Lung (tissue), 12 donors: Measurements from ENCODE around the gene FAM229A. TPM values are rescaled to one million over a fixed set of nuclear protein-coding genes. Genes with fewer than 3 reads are reported as not detected.

Source experiments
- ATAC-seq: fragments of 200-7000 bp; cut with Tn5 transposase; one replicate; pipeline ENCODE4 v1.9.1; 2020; ENCODE audit warnings: moderate number of reproducible peaks; ENCODE audit not compliant: insufficient read depth, low FRiP score
- DNase-seq, 3 donors: peaks; one replicate each; pipeline ENCODE4 v3.0.0-alpha.2; 2013 to 2017
- H3K27ac ChIP-seq, 2 donors: one replicate each; pipeline ENCODE4 v1.5.1; 2013; ENCODE audit warnings: mild to moderate bottlenecking in 2 of 2, moderate library complexity in 2 of 2, control low read depth in 1 of 2, inconsistent platforms in 1 of 2, low read depth in 1 of 2, low read length in 1 of 2
- H3K27me3 ChIP-seq, 3 donors: one replicate each; pipeline ENCODE4 v1.5.1; 2013; ENCODE audit warnings: low read length in 2 of 3; ENCODE audit not compliant: control insufficient read depth in 3 of 3, insufficient read depth in 3 of 3
- H3K36me3 ChIP-seq, 4 donors: one replicate each; pipeline ENCODE4 v1.5.1; 2013; ENCODE audit warnings: low read length in 4 of 4, mild to moderate bottlenecking in 1 of 4, moderate library complexity in 1 of 4; ENCODE audit not compliant: control insufficient read depth in 4 of 4, insufficient read depth in 4 of 4
- H3K4me1 ChIP-seq, 5 donors: one replicate each; pipeline ENCODE4 v1.5.1; 2013; ENCODE audit warnings: low read length in 5 of 5, mild to moderate bottlenecking in 2 of 5, moderate library complexity in 1 of 5; ENCODE audit not compliant: control insufficient read depth in 5 of 5, insufficient read depth in 5 of 5
- H3K4me3 ChIP-seq: one replicate; pipeline ENCODE4 v1.5.1; 2013; ENCODE audit warnings: mild to moderate bottlenecking, control low read depth, moderate library complexity
- H3K9ac ChIP-seq, 2 donors: one replicate each; pipeline ENCODE4 v1.5.1; 2013; ENCODE audit warnings: low read length in 2 of 2, control low read depth in 1 of 2; ENCODE audit not compliant: insufficient read depth in 1 of 2
- H3K9me3 ChIP-seq, 4 donors: one replicate each; pipeline ENCODE4 v1.5.1; 2013; ENCODE audit warnings: low read length in 3 of 4, mild to moderate bottlenecking in 1 of 4, moderate library complexity in 1 of 4; ENCODE audit not compliant: control insufficient read depth in 4 of 4, insufficient read depth in 3 of 4
- WGBS, 2 donors: extraction: QIAGEN DNeasy Blood & Tissue Kit; methylation state at CpG; one replicate each; pipeline ENCODE4 v1.1.7; 2013; 5-methylcytosine and 5-hydroxymethylcytosine counted together
- polyA plus RNA-seq, 2 donors: library from polyadenylated mRNA; stranded (reverse); fragments of 200-250 nt; gene quantifications; one replicate each; pipeline ENCODE4 v1.2.1, GENCODE V29; 2013
- total RNA-seq, 2 donors: library from RNA; depleted of rRNA in 1 of 2; stranded (reverse); fragments of >200 nt in 1 of 2; gene quantifications; one replicate each; pipeline ENCODE4 v1.2.1, GENCODE V29; 2014 to 2021
- TF ChIP-seq, protein P1 (sequence below): IDR thresholded peaks from 2 replicates; pipeline ENCODE4 v1.5.1; 2012; ENCODE audit warnings: mild to moderate bottlenecking; ENCODE audit errors: control extremely low read depth, extremely low read depth
- donor health status: control.
- donor health status: control.
- donor health status: Bipolar disorder and iron deficiency.
- donor health status: healthy.
- donor health status: DM: yes; HTN: yes; CAD: no.

The FAM229A gene
- total and polyA plus RNA-seq, 4 donors: 2.2 to 7.2 (median 5.1) TPM

- peaks cover 0 to 1% (median 0%) of the 10 kb centered on the region in 4 donors for H3K36me3 ChIP-seq
- TF ChIP-seq, protein P1, sequence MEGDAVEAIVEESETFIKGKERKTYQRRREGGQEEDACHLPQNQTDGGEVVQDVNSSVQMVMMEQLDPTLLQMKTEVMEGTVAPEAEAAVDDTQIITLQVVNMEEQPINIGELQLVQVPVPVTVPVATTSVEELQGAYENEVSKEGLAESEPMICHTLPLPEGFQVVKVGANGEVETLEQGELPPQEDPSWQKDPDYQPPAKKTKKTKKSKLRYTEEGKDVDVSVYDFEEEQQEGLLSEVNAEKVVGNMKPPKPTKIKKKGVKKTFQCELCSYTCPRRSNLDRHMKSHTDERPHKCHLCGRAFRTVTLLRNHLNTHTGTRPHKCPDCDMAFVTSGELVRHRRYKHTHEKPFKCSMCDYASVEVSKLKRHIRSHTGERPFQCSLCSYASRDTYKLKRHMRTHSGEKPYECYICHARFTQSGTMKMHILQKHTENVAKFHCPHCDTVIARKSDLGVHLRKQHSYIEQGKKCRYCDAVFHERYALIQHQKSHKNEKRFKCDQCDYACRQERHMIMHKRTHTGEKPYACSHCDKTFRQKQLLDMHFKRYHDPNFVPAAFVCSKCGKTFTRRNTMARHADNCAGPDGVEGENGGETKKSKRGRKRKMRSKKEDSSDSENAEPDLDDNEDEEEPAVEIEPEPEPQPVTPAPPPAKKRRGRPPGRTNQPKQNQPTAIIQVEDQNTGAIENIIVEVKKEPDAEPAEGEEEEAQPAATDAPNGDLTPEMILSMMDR: no peak
- ATAC-seq: no peak
- peak overlapping the region; percentile 89 to 95 for H3K27ac ChIP-seq
- 47 to 70% methylated on average over 8 of the region's 8 CpGs for WGBS, 2 donors
- H3K27me3 ChIP-seq: no peaks in the 10 kb centered on the region
- H3K9ac ChIP-seq: peak overlapping the region; percentile 63 to 73
- peak overlapping the region; percentile 52 for H3K4me3 ChIP-seq
- no peaks in the 10 kb centered on the region for H3K9me3 ChIP-seq
- DNase-seq: no peak
- peaks cover 13 to 36% (median 20%) of the 10 kb centered on the region in 5 donors for H3K4me1 ChIP-seq
Observed at GRCh38 chr1:32352239-32352745, 10.0 kb downstream of the FAM229A start.

DNA sequence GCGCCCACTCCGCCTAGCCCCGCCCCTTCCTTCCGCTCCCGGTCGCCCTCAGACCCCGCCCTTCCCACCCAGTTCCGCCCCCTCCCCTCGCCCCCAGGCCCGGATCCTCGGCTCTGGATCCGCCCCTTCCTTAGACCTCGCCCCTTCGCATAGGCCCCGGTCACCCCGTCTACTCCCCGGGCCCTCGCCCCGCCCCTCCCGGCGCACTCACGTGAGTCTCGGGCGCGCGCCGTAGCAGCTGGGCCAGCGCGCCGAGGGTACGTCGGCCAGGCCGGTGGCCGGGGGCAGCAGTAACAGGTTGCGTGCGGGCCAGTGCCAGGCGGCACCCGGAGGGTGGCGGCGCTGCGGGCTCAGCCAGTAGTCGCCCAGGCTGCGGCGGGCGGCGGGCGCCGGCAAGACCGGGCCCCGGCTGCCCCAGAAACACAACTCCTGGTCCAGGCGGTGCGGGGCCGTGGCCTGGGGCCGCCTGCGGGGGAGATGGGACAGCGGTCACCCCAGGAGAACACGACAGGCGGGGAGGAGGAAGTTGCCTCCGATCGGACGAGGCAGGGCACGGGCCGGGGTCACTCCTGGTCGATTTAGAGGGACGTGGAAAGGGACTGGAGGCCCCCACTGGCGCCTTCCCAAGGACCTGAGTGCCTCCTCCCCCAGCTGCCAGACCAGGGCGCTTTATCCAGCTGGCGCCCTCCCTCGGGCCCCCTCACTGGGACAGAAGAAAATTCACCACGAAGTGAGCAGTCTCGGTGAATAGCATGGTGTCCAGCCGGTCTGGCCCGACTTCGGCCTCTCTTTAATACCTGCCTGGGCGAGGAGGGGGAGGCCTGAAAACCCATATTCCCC is 10.7 kb downstream of the FAM229A start:
- 3% methylated on average over 51 to 74 of the region's 75 CpGs for WGBS, 2 donors
- H3K9ac ChIP-seq: peak overlapping the region; percentile 63 to 73
- H3K27me3 ChIP-seq: no peaks in the 10 kb centered on the region
- H3K4me1 ChIP-seq: peaks cover 13 to 36% (median 20%) of the 10 kb centered on the region in 5 donors
- peak overlapping the region; percentile 89 to 95 for H3K27ac ChIP-seq
- H3K36me3 ChIP-seq: peaks cover 0 to 1% (median 0%) of the 10 kb centered on the region in 4 donors
- TF ChIP-seq, protein P1: no peak
- H3K9me3 ChIP-seq: no peaks in the 10 kb centered on the region
- peak overlapping the region; percentile 52 for H3K4me3 ChIP-seq
- DNase-seq (peak; percentile 97 to 98 (median 97)), ATAC-seq (peak; percentile 96)

GRCh38 chr1:32350785-32351398 is 11.4 kb downstream of the FAM229A start:
- peaks cover 13 to 36% (median 20%) of the 10 kb centered on the region in 5 donors for H3K4me1 ChIP-seq

More at GRCh38 chr1:32350785-32351398, 11.4 kb downstream of the FAM229A start:
- 19 to 20% methylated on average over 26 to 28 of the region's 28 CpGs for WGBS, 2 donors
- DNase-seq (no peak), ATAC-seq (peak; percentile 66)
- Histone ChIP-seq H3K9ac (no peak overlapping the region), H3K27ac (peak overlapping the region; percentile 68 to 83), H3K27me3 (no peaks in the 10 kb centered on the region), H3K9me3 (no peaks in the 10 kb centered on the region), H3K4me3 (no peak overlapping the region), H3K36me3 (peaks cover 0 to 1% (median 0%) of the 10 kb centered on the region in 4 donors)
- TF ChIP-seq, protein P1: peak; percentile 12
